Activated naive CD8-positive, alpha-beta T cell (primary cell): Measurements from ENCODE around the gene PEAR1.

Experiments used
- H3K27ac Mint-ChIP-seq: one replicate; pipeline ENCODE4 v1.8.0; 2021; ENCODE audit warnings: mixed read lengths
- H3K27me3 Mint-ChIP-seq: one replicate; pipeline ENCODE4 v1.8.0; 2021; ENCODE audit warnings: mixed read lengths
- H3K36me3 Mint-ChIP-seq: one replicate; pipeline ENCODE4 v1.8.0; 2021; ENCODE audit warnings: mixed read lengths
- H3K4me1 Mint-ChIP-seq: one replicate; pipeline ENCODE4 v1.8.0; 2021; ENCODE audit warnings: low read depth, mixed read lengths
- H3K4me3 Mint-ChIP-seq: one replicate; pipeline ENCODE4 v1.8.0; 2021; ENCODE audit warnings: mild to moderate bottlenecking, mixed read lengths
- H3K9me3 Mint-ChIP-seq: one replicate; pipeline ENCODE4 v1.8.0; 2021; ENCODE audit warnings: low read depth, mixed read lengths

Gene PEAR1

GRCh38 chr1:156936721-156937220, 43.3 kb downstream of the PEAR1 start:
- Mint-ChIP-seq H3K27me3 (peaks cover 1% of the 10 kb centered on the region), H3K9me3 (no peaks in the 10 kb centered on the region), H3K27ac (no peak overlapping the region), H3K4me3 (no peak overlapping the region), H3K36me3 (no peaks in the 10 kb centered on the region), H3K4me1 (no peaks in the 10 kb centered on the region)

DNA sequence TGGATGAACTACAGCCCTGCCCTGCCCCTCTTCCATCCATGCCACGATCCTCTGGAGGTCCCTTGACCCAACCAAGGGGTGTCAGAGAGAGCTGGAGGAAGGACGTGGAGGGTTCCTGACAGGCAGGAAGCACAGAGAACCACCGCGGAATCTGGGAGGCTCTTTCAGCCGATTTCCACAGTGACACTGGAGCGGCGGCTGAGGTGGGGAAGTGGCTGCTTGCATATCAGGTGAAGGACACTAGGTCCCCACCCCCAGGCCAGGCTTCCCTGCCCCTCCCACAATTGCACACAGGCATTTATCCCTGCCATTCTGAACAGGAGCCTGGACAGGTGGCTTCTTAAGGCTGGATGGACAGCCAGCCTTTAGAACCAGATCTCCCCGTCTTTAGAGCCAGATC, 44.4 kb downstream of the PEAR1 start:
- H3K27me3 Mint-ChIP-seq = no peaks in the 10 kb centered on the region
- no peak overlapping the region for H3K27ac Mint-ChIP-seq
- no peak overlapping the region for H3K4me3 Mint-ChIP-seq
- no peaks in the 10 kb centered on the region for H3K4me1 Mint-ChIP-seq
- H3K9me3 Mint-ChIP-seq = no peaks in the 10 kb centered on the region
- no peaks in the 10 kb centered on the region for H3K36me3 Mint-ChIP-seq

DNA sequence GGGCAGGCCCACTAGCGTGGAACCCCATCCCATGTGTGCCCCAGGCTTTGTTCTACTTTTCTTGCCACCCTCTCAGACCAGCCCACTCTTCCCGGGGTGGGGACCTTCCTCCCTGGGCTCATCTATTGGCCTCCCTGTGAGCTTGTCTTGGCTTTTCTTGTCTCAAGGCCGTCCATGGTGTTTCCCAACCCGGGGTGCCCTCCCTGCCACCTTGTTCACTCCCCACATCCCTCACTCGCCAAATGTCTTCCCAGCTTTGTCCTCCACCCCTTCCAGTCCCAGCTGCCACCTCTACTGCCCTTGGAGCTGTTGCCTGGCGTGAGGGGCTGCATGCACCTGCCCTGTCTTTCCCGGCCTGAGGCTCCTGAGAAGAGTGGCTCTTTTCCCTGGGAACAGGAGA, 45.3 kb downstream of the PEAR1 start:
- no peaks in the 10 kb centered on the region for H3K4me1 Mint-ChIP-seq
- no peaks in the 10 kb centered on the region for H3K9me3 Mint-ChIP-seq
- no peaks in the 10 kb centered on the region for H3K27me3 Mint-ChIP-seq
- H3K36me3 Mint-ChIP-seq = no peaks in the 10 kb centered on the region
- no peak overlapping the region for H3K4me3 Mint-ChIP-seq
- no peak overlapping the region for H3K27ac Mint-ChIP-seq

DNA sequence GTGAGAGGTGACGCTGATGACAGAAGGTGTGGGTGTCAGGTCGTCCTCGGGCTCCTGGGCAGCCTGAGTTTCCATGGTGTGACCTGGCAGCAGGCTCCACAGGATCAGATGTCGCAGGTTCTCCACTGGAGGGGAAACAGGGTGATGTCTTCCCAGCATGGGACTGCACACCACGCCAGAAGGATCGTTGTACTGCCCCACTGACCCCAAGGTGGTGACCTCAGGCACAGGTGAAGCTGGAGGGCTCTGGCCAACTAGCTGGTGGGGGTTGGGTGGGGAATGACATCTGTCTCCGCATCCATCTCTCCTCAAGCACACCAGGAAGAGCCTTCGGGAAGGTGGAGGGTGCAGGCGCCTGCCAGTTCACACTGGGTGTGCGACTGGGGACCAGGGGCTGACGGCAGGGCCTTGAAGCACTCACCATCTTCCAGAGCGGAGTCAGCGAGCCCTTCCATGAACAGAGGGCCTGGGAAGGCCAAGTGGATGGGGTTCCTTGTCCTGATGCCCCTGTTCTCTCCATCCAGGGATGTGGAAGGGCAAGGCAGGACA, 46.3 kb downstream of the PEAR1 start:
- H3K27me3 Mint-ChIP-seq = no peaks in the 10 kb centered on the region
- H3K4me1 Mint-ChIP-seq = no peaks in the 10 kb centered on the region
- H3K4me3 Mint-ChIP-seq = no peak overlapping the region
- H3K27ac Mint-ChIP-seq = no peak overlapping the region
- H3K9me3 Mint-ChIP-seq = no peaks in the 10 kb centered on the region
- peaks cover 2% of the 10 kb centered on the region for H3K36me3 Mint-ChIP-seq

- H3K9me3 Mint-ChIP-seq = no peaks in the 10 kb centered on the region
- H3K36me3 Mint-ChIP-seq = peaks cover 5% of the 10 kb centered on the region
- H3K27ac Mint-ChIP-seq = no peak overlapping the region
- no peak overlapping the region for H3K4me3 Mint-ChIP-seq
- no peaks in the 10 kb centered on the region for H3K27me3 Mint-ChIP-seq
- no peaks in the 10 kb centered on the region for H3K4me1 Mint-ChIP-seq
These were observed 48.2 kb downstream of the PEAR1 start for GRCh38 chr1:156941675-156942074.

- no peaks in the 10 kb centered on the region for H3K4me1 Mint-ChIP-seq
- no peaks in the 10 kb centered on the region for H3K27me3 Mint-ChIP-seq
- H3K4me3 Mint-ChIP-seq = no peak overlapping the region
- no peaks in the 10 kb centered on the region for H3K9me3 Mint-ChIP-seq
- no peak overlapping the region for H3K27ac Mint-ChIP-seq
- peaks cover 5% of the 10 kb centered on the region for H3K36me3 Mint-ChIP-seq
These were observed 48.7 kb downstream of the PEAR1 start for GRCh38 chr1:156942176-156942575.

DNA sequence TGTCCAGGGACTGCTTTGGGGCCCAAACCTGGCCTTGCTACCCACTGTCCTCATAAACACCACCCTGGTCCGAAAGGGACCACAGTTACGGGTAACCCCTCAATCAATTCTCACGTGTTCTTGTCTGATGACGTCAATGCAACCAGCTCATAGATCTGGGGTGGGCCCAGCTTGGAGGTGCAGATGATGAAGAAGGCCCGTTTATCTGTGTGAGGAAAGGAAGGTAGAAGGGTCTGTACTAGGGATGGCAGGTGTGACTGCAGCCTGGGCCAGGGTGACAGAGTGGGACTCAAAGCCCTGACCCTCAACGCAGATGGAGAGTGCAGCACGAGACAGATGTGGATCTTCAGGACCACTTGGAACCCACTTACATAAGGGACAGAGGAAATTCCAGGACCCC, 49.1 kb downstream of the PEAR1 start:
- Mint-ChIP-seq H3K27me3 (no peaks in the 10 kb centered on the region), H3K27ac (no peak overlapping the region), H3K36me3 (peaks cover 5% of the 10 kb centered on the region), H3K4me1 (no peaks in the 10 kb centered on the region), H3K9me3 (no peaks in the 10 kb centered on the region), H3K4me3 (no peak overlapping the region)

DNA sequence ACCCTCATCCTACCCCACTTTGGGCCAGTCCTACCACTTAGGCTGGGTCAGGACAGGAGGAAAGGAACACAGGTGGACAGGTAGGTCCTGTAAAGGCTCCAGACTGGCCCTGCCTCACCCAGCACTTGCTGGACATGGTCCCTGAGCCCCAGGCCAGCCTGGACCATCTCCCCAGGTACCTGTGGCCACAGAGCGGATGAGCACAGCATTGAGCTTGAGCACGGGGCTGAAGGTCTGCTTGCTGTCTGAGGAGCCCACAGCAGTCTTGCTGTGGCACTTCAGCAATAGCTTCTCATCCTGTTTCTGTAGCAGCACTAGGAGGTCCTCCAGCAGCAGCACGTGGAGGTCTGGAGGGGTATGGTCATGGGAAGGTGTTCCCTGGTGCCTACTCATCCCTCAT, 50.2 kb downstream of the PEAR1 start:
- H3K36me3 Mint-ChIP-seq = peaks cover 5% of the 10 kb centered on the region
- H3K4me1 Mint-ChIP-seq = no peaks in the 10 kb centered on the region
- no peak overlapping the region for H3K27ac Mint-ChIP-seq

GRCh38 chr1:156944268-156944667, 50.8 kb downstream of the PEAR1 start:
- Mint-ChIP-seq H3K36me3 (peaks cover 5% of the 10 kb centered on the region), H3K4me3 (no peak overlapping the region), H3K27me3 (no peaks in the 10 kb centered on the region), H3K27ac (no peak overlapping the region), H3K4me1 (no peaks in the 10 kb centered on the region), H3K9me3 (no peaks in the 10 kb centered on the region)

More for the DNA sequence above, 50.2 kb downstream of the PEAR1 start:
- no peak overlapping the region for H3K4me3 Mint-ChIP-seq
- no peaks in the 10 kb centered on the region for H3K27me3 Mint-ChIP-seq
- H3K9me3 Mint-ChIP-seq = no peaks in the 10 kb centered on the region

DNA sequence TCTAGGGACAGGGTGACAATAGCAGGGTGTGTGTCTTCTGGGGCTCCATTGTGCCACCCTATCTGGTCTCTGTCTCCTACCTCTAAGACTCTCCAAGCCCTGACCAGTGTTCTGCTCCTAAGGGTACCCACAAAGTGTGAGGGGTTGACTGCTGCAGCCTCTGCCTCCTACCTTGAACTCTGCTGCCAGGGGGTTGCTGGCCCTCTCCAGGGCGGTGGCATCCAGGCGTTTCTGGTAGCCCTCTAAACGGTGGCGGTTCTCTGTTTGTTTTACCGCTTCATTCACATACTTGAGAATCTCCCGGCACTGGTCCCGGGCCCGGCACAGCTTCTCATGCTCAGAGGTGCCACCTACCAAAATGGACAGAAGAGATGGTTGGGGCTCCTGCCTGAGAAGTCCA, 51.3 kb downstream of the PEAR1 start:
- no peaks in the 10 kb centered on the region for H3K4me1 Mint-ChIP-seq
- peaks cover 5% of the 10 kb centered on the region for H3K36me3 Mint-ChIP-seq

GRCh38 chr1:156945881-156946661, 52.6 kb downstream of the PEAR1 start:
- no peak overlapping the region for H3K27ac Mint-ChIP-seq
- no peaks in the 10 kb centered on the region for H3K4me1 Mint-ChIP-seq
- peaks cover 8% of the 10 kb centered on the region for H3K36me3 Mint-ChIP-seq

More for the DNA sequence above, 51.3 kb downstream of the PEAR1 start:
- Mint-ChIP-seq H3K27me3 (no peaks in the 10 kb centered on the region), H3K4me3 (no peak overlapping the region), H3K27ac (no peak overlapping the region), H3K9me3 (no peaks in the 10 kb centered on the region)

DNA sequence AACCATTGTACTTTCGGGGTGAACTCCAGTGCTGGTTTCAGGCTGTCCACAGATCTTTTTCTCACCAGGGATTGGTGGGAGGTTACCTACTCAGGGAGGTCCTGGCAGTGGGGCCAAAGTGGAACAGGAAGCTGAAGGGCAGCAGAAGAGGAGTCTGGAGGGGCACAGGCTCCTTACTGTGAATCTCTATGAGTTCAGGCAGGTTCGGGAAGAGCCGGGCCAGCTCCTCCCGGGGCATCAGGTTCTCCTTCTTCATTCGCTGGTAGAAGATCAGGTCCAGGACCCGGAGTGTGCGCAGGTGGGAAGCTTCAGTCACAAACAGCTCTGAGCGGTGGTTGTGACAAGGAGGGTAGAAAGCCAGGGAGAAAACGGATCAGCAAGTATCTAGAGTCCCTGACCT, 53.6 kb downstream of the PEAR1 start:
- Mint-ChIP-seq H3K27me3 (no peaks in the 10 kb centered on the region), H3K27ac (no peak overlapping the region), H3K4me3 (no peak overlapping the region), H3K9me3 (no peaks in the 10 kb centered on the region), H3K36me3 (peaks cover 9% of the 10 kb centered on the region), H3K4me1 (no peaks in the 10 kb centered on the region)

More at GRCh38 chr1:156945881-156946661, 52.6 kb downstream of the PEAR1 start:
- H3K4me3 Mint-ChIP-seq = no peak overlapping the region
- no peaks in the 10 kb centered on the region for H3K27me3 Mint-ChIP-seq
- H3K9me3 Mint-ChIP-seq = no peaks in the 10 kb centered on the region

GRCh38 chr1:156947818-156948525, 54.5 kb downstream of the PEAR1 start:
- no peaks in the 10 kb centered on the region for H3K27me3 Mint-ChIP-seq
- H3K36me3 Mint-ChIP-seq = peaks cover 11% of the 10 kb centered on the region
- H3K4me3 Mint-ChIP-seq = no peak overlapping the region
- no peak overlapping the region for H3K27ac Mint-ChIP-seq
- no peaks in the 10 kb centered on the region for H3K9me3 Mint-ChIP-seq
- no peaks in the 10 kb centered on the region for H3K4me1 Mint-ChIP-seq

GRCh38 chr1:156948708-156949107, 55.2 kb downstream of the PEAR1 start:
- Mint-ChIP-seq H3K4me1 (no peaks in the 10 kb centered on the region), H3K27me3 (no peaks in the 10 kb centered on the region), H3K36me3 (peaks cover 13% of the 10 kb centered on the region), H3K27ac (no peak overlapping the region), H3K9me3 (no peaks in the 10 kb centered on the region), H3K4me3 (no peak overlapping the region)

DNA sequence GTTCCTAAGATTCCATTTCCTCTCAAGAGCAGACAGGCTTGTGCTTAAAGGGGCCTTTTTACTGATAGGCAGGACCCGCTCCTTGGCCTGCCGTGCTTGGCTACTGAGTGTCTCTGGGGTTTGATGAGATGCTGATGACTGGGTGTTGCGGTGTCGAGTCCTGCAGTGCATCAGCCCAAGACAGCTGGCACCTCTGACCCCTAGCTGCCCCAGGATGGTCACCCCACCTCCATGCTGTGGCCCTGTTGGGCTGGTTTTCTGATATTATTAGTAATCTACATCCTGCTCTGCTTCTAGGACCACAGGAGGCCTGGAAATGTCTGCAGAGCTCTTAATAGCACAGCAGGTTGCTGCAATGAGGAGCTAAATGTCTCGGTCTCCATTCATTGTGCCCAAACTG, 55.6 kb downstream of the PEAR1 start:
- Mint-ChIP-seq H3K27ac (no peak overlapping the region), H3K9me3 (no peaks in the 10 kb centered on the region), H3K27me3 (no peaks in the 10 kb centered on the region), H3K4me3 (no peak overlapping the region), H3K4me1 (no peaks in the 10 kb centered on the region), H3K36me3 (peaks cover 14% of the 10 kb centered on the region)
